Measurements from ENCODE around the gene LIPE.

LIPE gene

GRCh38 chr19:42388851-42389489, 38.2 kb downstream of the LIPE start:
- no peak for DNase-seq (ENCODE audit: low read depth in 1 of 2, low spot score in 1 of 2)

- peak; percentile 17 to 49 for DNase-seq (ENCODE audit: low read depth in 1 of 2, low spot score in 1 of 2)
Observed at GRCh38 chr19:42386974-42387707, 40.0 kb downstream of the LIPE start.

DNA sequence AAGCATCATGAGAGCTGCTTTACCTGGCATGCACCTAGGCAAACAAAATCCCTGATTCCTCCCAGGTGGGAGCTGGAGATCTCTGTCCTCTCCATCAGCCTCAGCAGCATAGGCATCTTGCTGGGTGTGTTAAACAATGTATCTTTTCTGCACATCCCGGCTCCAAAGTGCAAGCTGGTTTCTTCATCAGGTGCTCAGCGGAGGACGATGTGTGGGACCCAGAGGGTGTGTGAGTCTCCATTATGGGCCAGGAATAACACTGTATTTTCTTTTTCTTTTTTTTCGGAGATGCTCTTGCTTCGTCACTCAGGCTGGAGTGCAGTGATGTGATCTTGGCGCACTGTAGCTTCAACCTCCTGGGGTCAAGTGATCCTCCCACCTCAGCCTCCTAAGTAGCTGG, 47.0 kb downstream of the LIPE start:
- no peak for DNase-seq (ENCODE audit: low read depth in 1 of 2, low spot score in 1 of 2)

DNA sequence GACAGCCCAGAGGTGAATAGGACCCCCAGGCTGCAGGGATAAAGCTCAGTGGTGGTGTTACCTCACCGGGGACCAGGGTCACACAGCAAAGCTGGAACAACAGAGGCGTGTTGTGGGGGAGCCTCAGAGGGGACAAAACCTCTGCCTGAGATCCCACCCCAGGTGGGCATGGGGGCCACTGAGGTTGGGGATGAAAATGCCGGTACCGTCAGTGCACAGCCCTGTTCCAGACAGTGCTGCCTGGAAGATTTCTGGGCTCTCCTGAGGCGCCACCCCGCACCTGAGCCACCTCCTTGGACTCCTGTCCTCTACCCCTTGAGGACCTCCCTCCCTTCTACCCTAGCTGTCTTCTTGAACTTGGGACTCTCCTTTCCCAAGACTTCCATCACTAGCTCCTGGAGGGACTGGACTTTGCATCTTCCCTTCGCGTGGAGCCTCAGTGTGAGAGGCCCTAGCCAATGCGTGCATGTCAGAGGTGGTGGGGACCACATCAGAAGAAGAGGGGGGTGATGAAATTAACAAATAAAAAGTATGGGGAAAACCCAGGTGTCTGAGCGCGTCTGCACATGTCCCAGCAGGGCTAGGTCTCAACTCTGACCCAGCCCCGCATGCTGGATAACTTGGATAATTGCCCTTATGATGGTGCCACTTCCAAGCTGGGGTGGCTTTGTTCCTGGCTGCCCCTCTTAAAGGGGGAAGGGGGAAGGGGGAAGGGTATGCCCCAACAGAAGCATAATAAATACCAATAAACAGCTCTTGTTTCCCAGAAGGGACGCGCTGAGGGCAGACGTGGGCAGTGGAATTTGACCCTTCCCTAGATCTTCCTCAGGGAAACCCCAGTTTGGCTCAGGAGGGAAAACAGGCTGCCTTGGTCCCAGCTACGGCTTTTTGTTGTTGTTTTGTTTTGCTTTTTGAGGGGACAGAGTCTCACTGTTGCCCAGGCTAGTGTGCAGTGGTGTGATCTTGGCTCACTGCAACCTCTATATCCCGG, 48.7 kb downstream of the LIPE start:
- no peak for DNase-seq (ENCODE audit: low read depth in 1 of 2, low spot score in 1 of 2)

DNA sequence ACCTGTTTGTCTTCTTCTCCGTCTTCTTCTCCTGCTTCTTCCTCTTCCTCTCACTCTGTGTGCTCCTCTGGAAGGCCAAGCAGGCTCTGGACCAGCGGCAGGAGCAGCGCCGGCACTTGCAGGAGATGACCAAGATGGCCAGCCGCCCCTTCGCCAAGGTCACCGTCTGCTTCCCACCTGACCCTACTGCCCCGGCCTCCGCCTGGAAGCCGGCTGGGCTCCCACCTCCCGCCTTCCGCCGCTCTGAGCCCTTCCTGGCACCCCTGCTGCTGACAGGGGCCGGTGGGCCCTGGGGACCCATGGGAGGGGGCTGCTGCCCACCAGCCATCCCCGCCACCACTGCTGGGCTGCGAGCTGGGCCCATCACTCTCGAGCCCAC, 51.0 kb downstream of the LIPE start:
- no peak for DNase-seq (ENCODE audit: low read depth in 1 of 2, low spot score in 1 of 2)

GRCh38 chr19:42375415-42376176, 51.6 kb downstream of the LIPE start:
- DNase-seq (ENCODE audit: low read depth in 1 of 2, low spot score in 1 of 2), result no peak

DNA sequence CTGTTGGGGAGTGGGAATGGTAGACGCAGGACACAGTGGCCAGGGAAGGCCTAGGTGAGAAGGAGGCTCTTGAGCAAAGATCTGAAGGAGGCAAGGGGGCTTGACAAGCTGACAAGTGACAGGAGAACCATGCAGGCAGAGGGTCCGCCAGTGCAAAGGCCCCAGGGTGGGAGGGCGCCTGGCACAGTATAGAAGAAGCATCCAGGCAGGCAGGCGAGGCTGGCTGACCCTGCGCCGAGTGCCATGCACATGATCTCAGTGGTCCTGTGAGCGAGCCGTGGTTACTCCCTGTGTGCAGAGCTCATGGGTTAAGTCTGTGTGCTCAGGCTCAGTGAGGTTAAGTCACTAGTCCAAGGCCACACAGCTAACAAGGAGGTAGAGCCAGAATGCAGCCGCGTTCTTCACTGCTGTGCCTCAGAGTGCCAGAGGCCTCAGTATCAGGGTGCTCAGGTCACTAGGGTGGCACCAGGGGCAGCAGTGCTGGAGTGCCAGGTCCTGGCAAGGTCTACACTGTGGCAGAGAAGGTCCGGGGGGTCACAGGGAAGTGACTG, 52.3 kb downstream of the LIPE start:
- DNase-seq (ENCODE audit: low read depth in 1 of 2, low spot score in 1 of 2), result no peak

DNA sequence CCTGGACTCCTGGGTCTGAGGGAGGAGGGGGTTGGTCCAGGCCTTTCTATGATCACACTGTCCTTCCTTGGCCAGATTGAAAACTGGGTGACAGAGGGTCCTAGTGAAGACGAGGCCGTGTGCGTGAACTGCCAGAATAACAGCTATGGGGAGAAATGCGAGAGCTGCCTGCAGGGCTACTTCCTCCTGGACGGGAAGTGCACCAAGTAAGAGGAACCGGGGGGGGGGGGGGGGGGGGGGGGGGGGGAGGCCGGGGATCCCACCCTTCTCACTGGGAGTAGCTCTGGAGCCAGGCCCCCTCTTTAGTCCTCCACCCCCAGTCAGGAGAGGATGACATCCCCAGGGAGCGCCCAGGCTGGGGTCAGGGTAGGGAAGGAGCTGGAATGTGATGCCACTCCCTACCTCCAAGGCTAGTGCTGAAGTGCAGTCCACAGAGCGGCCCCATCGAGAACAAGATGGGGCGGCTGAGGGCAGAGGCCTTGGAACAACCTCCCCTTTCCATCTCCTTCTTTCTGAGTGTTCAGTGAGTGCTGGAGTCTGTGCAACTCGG, 56.5 kb downstream of the LIPE start:
- DNase-seq (ENCODE audit: low read depth in 1 of 2, low spot score in 1 of 2), result no peak

- DNase-seq (ENCODE audit: low read depth in 1 of 2, low spot score in 1 of 2), result no peak
Observed at GRCh38 chr19:42370068-42370520, 57.1 kb downstream of the LIPE start.

GRCh38 chr19:42369433-42370067, 57.6 kb downstream of the LIPE start:
- no peak for DNase-seq (ENCODE audit: low read depth in 1 of 2, low spot score in 1 of 2)

GRCh38 chr19:42368765-42369164, 58.4 kb downstream of the LIPE start:
- no peak for DNase-seq (ENCODE audit: low read depth in 1 of 2, low spot score in 1 of 2)

GRCh38 chr19:42368360-42368759, 58.8 kb downstream of the LIPE start:
- no peak for DNase-seq (ENCODE audit: low read depth in 1 of 2, low spot score in 1 of 2)

DNA sequence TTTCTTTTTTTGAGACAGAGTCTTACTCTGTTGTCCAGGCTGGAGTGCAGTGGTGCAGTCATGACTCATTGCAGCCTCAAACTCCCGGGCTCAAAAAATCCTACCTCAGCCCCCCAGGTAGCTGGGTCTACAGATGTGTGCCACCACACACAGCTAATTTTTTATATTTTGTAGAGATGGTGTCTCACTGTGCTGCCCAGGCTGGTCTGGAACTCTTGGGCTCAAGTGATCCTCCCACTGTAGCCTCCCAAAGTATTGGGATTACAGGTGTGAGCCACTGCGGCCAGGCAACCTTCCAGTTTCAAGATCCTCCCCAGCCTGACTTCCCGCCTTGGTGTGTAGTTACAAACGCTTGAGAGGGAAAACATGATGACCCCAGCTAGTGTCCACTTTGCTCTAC, 59.3 kb downstream of the LIPE start:
- DNase-seq (ENCODE audit: low read depth in 1 of 2, low spot score in 1 of 2), result no peak

DNA sequence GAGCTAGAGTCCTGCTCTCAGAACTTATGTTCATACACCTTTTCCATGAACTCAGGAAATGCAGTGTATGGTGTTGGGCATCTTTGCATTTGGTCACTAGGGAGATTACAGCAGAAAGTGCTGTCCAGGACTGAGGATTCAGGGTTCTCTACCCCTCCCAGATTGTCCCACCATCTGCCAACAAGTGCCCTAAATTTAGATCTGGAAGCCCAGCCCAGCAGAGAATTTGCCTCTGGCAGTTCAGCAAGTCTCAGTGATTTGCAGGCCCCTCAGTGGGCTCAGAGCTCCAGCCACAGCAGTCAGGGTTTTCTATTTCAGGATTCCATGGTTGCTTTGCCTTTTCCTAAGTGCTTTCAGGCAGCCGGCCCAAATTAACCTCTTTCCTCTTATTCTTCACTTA, 60.5 kb downstream of the LIPE start:
- DNase-seq (ENCODE audit: low read depth in 1 of 2, low spot score in 1 of 2), result no peak

GRCh38 chr19:42363614-42364346, 63.4 kb downstream of the LIPE start:
- DNase-seq (ENCODE audit: low read depth in 1 of 2, low spot score in 1 of 2), result no peak

GRCh38 chr19:42362891-42363440, 64.2 kb downstream of the LIPE start:
- DNase-seq (ENCODE audit: low read depth in 1 of 2, low spot score in 1 of 2), result no peak

DNA sequence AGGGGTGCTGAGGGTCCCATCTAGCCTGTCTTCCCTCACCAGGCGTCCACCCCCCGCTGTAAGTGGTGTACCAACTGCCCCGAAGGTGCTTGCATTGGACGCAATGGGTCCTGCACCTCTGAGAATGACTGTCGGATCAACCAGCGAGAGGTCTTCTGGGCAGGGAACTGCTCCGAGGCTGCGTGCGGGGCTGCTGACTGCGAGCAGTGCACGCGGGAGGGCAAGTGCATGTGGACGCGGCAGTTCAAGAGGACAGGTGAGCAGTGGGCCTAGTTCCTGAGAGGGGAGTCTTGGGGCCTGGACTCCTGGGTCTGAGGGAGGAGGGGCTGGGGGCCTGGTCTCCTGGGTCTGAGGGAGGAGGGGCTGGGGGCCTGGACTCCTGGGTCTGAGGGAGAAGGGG, 64.8 kb downstream of the LIPE start:
- no peak for DNase-seq (ENCODE audit: low read depth in 1 of 2, low spot score in 1 of 2)

- no peak for DNase-seq (ENCODE audit: low read depth in 1 of 2, low spot score in 1 of 2)
Observed at GRCh38 chr19:42361545-42361910, 65.7 kb downstream of the LIPE start.
